Vagina (tissue), 2 donors: ENCODE results near the gene SLC34A1.

Experiments
- CTCF ChIP-seq, 3 experiments: fragments of 450-650 bp in 2 of 3; fragments of 200-600 bp in 1 of 3; sonication (generic) in 1 of 3; IDR thresholded peaks; one replicate each; pipeline ENCODE4 v1.5.1; 2017 to 2019; ENCODE audit warnings: antibody characterized with exemption in 3 of 3, mild to moderate bottlenecking in 2 of 3, moderate library complexity in 2 of 3
- POLR2A ChIP-seq, 2 donors: fragments of 450-650 bp; IDR thresholded peaks; one replicate each; pipeline ENCODE4 v1.6.1; 2017; ENCODE audit warnings: antibody characterized with exemption in 2 of 2, mild to moderate bottlenecking in 2 of 2, moderate library complexity in 2 of 2
- POLR2AphosphoS5 ChIP-seq, 2 donors: sonication (generic); formaldehyde crosslinking; IDR thresholded peaks; one replicate each; pipeline ENCODE4 v1.9.0; 2017; ENCODE audit warnings: antibody characterized with exemption in 2 of 2, mild to moderate bottlenecking in 2 of 2, low read depth in 1 of 2; ENCODE audit not compliant: insufficient read depth in 1 of 2

DNA sequence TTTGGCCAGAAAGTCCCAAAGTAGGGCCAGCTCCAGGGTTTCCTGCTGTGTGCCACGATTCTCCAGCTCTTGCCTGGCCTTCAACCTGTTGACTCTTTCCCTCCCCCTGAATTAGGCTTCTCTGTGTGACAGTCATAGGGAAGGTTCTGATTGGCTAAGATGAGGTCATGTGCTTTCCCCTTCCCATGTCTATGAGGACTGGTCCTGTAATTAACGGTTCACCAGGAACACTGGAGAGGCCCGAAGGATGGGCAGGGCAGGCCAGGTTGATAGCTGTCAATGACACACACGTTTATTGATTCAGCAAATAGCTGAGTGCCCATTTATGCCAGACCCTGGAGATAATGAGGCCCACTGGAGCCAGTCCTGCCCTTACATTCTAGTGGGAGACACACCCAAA is 53.4 kb downstream of the SLC34A1 start:
- TF ChIP-seq CTCF (IDR thresholded peaks at IDR 0.05) (no peak), POLR2AphosphoS5 (IDR thresholded peaks at IDR 0.05; ENCODE audit: insufficient read depth in 1 of 2, low read depth in 1 of 2) (no peak), POLR2A (IDR thresholded peaks at IDR 0.05) (no peak)
